Uterus (tissue), 2 donors: ENCODE results near the gene ZSCAN5C.

Experiments
- POLR2A ChIP-seq, 2 donors: fragments of 450-650 bp; IDR thresholded peaks; one replicate each; pipeline ENCODE4 v1.6.1; 2016; ENCODE audit warnings: antibody characterized with exemption in 2 of 2, mild to moderate bottlenecking in 1 of 2, moderate library complexity in 1 of 2
- TF ChIP-seq, protein P1 (sequence below), 4 experiments: fragments of 200-600 bp in 2 of 4; fragments of 450-650 bp in 2 of 4; sonication (generic) in 2 of 4; IDR thresholded peaks; one replicate each; pipeline ENCODE4 v1.5.1; 2016 to 2019; ENCODE audit warnings: antibody characterized with exemption in 4 of 4, mild to moderate bottlenecking in 2 of 4, moderate library complexity in 1 of 4

- no peak for TF ChIP-seq POLR2A (IDR thresholded peaks at IDR 0.05)
- TF ChIP-seq, protein P1, sequence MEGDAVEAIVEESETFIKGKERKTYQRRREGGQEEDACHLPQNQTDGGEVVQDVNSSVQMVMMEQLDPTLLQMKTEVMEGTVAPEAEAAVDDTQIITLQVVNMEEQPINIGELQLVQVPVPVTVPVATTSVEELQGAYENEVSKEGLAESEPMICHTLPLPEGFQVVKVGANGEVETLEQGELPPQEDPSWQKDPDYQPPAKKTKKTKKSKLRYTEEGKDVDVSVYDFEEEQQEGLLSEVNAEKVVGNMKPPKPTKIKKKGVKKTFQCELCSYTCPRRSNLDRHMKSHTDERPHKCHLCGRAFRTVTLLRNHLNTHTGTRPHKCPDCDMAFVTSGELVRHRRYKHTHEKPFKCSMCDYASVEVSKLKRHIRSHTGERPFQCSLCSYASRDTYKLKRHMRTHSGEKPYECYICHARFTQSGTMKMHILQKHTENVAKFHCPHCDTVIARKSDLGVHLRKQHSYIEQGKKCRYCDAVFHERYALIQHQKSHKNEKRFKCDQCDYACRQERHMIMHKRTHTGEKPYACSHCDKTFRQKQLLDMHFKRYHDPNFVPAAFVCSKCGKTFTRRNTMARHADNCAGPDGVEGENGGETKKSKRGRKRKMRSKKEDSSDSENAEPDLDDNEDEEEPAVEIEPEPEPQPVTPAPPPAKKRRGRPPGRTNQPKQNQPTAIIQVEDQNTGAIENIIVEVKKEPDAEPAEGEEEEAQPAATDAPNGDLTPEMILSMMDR (IDR thresholded peaks at IDR 0.05) = no peak
These were observed 31.8 kb upstream of the ZSCAN5C start for GRCh38 chr19:56170261-56170660.
